Chondrocyte (in vitro differentiated cells): Measurements from ENCODE around the gene ADARB1. TPM values are rescaled to one million over a fixed set of nuclear protein-coding genes. Genes with fewer than 3 reads are reported as not detected.

Source experiments
- DNase-seq: peaks from one replicate; pipeline ENCODE4 v3.0.0; 2021; ENCODE audit warnings: mixed read lengths, low spot score
- H3K27ac Mint-ChIP-seq: one replicate; pipeline ENCODE4 v1.8.0; 2021; ENCODE audit warnings: mild to moderate bottlenecking, moderate library complexity, mixed read lengths; ENCODE audit not compliant: unreplicated experiment
- H3K27me3 Mint-ChIP-seq: 2 replicates; pipeline ENCODE4 v1.8.0; 2021; ENCODE audit warnings: low read depth, mixed read lengths
- H3K36me3 Mint-ChIP-seq: 2 replicates; pipeline ENCODE4 v1.8.0; 2021; ENCODE audit warnings: low read depth, mixed read lengths
- H3K4me1 Mint-ChIP-seq: 2 replicates; pipeline ENCODE4 v1.8.0; 2021; ENCODE audit warnings: low read depth, mild to moderate bottlenecking, mixed read lengths
- H3K4me3 Mint-ChIP-seq: one replicate; pipeline ENCODE4 v1.8.0; 2021; ENCODE audit warnings: mild to moderate bottlenecking, moderate library complexity, mixed read lengths; ENCODE audit not compliant: unreplicated experiment
- H3K9me3 Mint-ChIP-seq: 2 replicates; pipeline ENCODE4 v1.8.0; 2021; ENCODE audit warnings: low read depth, mixed read lengths
- CTCF ChIP-seq: fragments of 200-600 bp; sonication (generic); IDR thresholded peaks from 2 replicates; pipeline ENCODE4 v1.5.0; 2021; ENCODE audit warnings: antibody characterized with exemption, mild to moderate bottlenecking, moderate library complexity
- total RNA-seq: library from RNA; stranded (reverse); gene quantifications from 3 replicates; pipeline ENCODE4 v1.2.1, GENCODE V29; 2021

ADARB1 gene
- total RNA-seq, 1 donor from 2014 or later = 92.8 TPM

- Mint-ChIP-seq H3K27me3 (no peaks in the 10 kb centered on the region), H3K4me3 (no peak overlapping the region), H3K4me1 (no peaks in the 10 kb centered on the region), H3K36me3 (peaks cover 49% of the 10 kb centered on the region), H3K27ac (no peak overlapping the region), H3K9me3 (peaks cover 4% of the 10 kb centered on the region)
- no peak for DNase-seq
- no peak for TF ChIP-seq CTCF
Measured at GRCh38 chr21:45196620-45197019, 122.2 kb downstream of the ADARB1 start.

- Mint-ChIP-seq H3K36me3 (peaks cover 46% of the 10 kb centered on the region), H3K9me3 (no peaks in the 10 kb centered on the region), H3K27me3 (no peaks in the 10 kb centered on the region), H3K27ac (no peak overlapping the region), H3K4me3 (no peak overlapping the region), H3K4me1 (no peaks in the 10 kb centered on the region)
- no peak for TF ChIP-seq CTCF
- peak; percentile 65 for DNase-seq
Measured at GRCh38 chr21:45199201-45199600, 124.8 kb downstream of the ADARB1 start.

- Mint-ChIP-seq H3K9me3 (no peaks in the 10 kb centered on the region), H3K27me3 (no peaks in the 10 kb centered on the region), H3K36me3 (peaks cover 43% of the 10 kb centered on the region), H3K4me3 (no peak overlapping the region), H3K4me1 (no peaks in the 10 kb centered on the region), H3K27ac (no peak overlapping the region)
- TF ChIP-seq CTCF = no peak
- peak; percentile 55 for DNase-seq
Measured at GRCh38 chr21:45200031-45200430, 125.7 kb downstream of the ADARB1 start.

- TF ChIP-seq CTCF = no peak
- Mint-ChIP-seq H3K4me1 (no peaks in the 10 kb centered on the region), H3K9me3 (no peaks in the 10 kb centered on the region), H3K27ac (no peak overlapping the region), H3K4me3 (no peak overlapping the region), H3K36me3 (peaks cover 41% of the 10 kb centered on the region), H3K27me3 (no peaks in the 10 kb centered on the region)
- DNase-seq = peak; percentile 67
Measured at GRCh38 chr21:45200581-45201296, 126.4 kb downstream of the ADARB1 start.

- no peak overlapping the region for H3K4me3 Mint-ChIP-seq
- TF ChIP-seq CTCF = no peak
- no peaks in the 10 kb centered on the region for H3K27me3 Mint-ChIP-seq
- DNase-seq = no peak
- no peaks in the 10 kb centered on the region for H3K4me1 Mint-ChIP-seq
- H3K36me3 Mint-ChIP-seq = peaks cover 36% of the 10 kb centered on the region
- no peaks in the 10 kb centered on the region for H3K9me3 Mint-ChIP-seq
- no peak overlapping the region for H3K27ac Mint-ChIP-seq
Measured at GRCh38 chr21:45202344-45202743, 128.0 kb downstream of the ADARB1 start.
